Bronchus fibroblast of lung (primary cell): ENCODE results near the gene CHST14. TPM values are rescaled to one million over a fixed set of nuclear protein-coding genes. Genes with fewer than 3 reads are reported as not detected.

Experiments
- total RNA-seq: library from RNA; depleted of rRNA; stranded (reverse); fragments of >200 nt; gene quantifications from 2 replicates; pipeline ENCODE4 v1.2.3, GENCODE V29; 2015

Gene CHST14, protein sequence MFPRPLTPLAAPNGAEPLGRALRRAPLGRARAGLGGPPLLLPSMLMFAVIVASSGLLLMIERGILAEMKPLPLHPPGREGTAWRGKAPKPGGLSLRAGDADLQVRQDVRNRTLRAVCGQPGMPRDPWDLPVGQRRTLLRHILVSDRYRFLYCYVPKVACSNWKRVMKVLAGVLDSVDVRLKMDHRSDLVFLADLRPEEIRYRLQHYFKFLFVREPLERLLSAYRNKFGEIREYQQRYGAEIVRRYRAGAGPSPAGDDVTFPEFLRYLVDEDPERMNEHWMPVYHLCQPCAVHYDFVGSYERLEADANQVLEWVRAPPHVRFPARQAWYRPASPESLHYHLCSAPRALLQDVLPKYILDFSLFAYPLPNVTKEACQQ
- total RNA-seq: 17.1 and 19.0 TPM in 2 replicates

DNA sequence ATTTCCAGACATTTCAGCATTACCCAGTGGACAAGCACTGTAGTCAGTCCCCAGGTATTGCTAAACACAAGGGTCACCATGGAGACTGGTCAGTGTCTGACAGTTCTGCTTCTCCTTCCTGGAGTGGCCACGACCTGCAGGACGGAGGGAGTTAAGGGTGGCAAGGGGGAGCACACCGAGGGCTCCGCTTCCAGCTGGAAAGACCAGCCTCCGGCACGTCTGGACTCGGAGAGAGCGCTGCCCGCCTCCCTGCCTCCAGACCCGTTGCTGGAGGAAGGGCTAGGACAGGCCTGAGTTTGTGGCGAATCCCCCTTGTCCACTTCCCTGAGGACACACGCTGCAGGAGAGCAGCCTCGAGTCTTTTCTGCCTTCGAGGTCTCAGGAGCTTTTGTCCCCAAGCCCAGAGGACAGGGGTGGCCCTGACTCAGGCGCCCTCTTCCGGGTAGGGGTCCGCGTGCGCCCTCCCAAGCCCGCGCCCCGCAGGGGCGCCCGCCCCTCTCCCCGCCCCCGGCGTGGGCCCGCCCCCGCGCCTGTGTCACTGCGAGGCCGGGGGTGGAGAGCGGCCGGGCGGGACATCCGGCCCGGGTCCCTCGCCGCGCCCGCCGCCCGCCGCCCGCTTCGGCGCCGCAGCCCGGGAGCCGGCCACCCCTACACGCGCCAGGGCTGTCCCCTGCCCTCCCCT, at the start of gene CHST14:
Gene CHST14, plus strand, starts transcription at position 562 of the 682 bp plus-strand sequence. CDS start 230 bp downstream, outside the sequence.

DNA sequence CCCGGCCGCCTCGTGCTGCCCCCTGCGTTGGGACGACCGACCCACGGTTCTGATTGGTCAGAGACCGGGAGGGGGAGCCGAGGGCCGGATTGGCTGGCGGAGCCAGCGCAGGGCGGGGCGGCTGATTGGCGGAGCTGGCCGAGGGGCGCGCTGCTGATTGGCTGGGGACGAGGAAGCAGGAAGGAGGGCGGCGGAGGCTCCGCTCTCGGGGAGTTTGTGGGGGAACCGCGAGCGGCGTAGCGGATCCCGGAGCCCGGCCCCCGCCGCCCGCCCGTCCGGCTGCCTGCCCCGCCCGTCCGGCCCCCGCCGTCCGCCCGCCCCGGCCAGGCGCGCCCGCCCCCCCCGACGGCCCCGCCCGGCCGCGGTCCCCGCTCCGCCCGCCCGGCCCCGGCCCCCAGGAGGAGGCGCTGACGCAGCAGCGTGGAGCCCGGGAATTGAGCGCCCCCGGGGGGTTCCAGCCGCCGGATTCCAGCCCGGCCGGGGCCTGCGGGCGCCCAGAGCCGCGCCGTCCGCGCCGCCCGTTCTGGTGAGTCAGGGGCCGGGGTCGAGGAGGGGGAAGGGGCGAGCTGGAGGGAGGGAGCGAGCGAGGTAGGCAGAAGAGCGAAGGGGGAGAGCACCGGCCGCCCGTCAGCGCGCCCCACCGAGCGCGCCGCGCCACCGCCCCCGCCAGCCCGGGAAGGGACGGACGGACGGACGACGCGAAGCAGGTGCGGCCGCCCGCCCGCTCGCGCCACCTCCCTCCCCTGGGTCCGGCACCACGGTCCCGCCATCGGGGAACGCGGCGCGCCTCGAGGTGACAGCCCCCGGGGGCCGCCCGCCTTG, 29.8 kb upstream of the CHST14 start, which contains the start of gene BAHD1:
Gene BAHD1, plus strand, starts transcription at position 211 of the 822 bp plus-strand sequence. CDS start 17,512 bp downstream, outside the sequence.

Other genes with a start within 250 kb of the CHST14 start
- gene PAK6, start 231.9 kb upstream of the CHST14 start, total RNA-seq: 3.5 TPM in 1 of 2 replicates, not detected in the other
- gene ANKRD63, start 187.9 kb upstream of the CHST14 start, total RNA-seq: not detected in 2 replicates
- gene PLCB2, start 163.0 kb upstream of the CHST14 start, total RNA-seq: 0.74 and 2.2 TPM in 2 replicates
- 4.3 and 4.4 TPM in 2 replicates for gene INAFM2, start 147.3 kb upstream of the CHST14 start, total RNA-seq
- 2.1 and 4.2 TPM in 2 replicates for gene CCDC9B, start 130.0 kb upstream of the CHST14 start, total RNA-seq
- gene PHGR1, start 120.0 kb upstream of the CHST14 start, total RNA-seq: not detected in 2 replicates
- gene DISP2, start 112.8 kb upstream of the CHST14 start, total RNA-seq: 0.17 and 0.30 TPM in 2 replicates
- 77.2 and 82.8 TPM in 2 replicates for gene KNSTRN, start 88.3 kb upstream of the CHST14 start, total RNA-seq
- gene IVD, start 65.2 kb upstream of the CHST14 start, total RNA-seq: 37.0 and 42.4 TPM in 2 replicates
- 7.1 and 8.0 TPM in 2 replicates for gene BAHD1, start 30.0 kb upstream of the CHST14 start, total RNA-seq
- 18.1 and 20.5 TPM in 2 replicates for gene CCDC32, start 94.1 kb downstream of the CHST14 start, total RNA-seq
- gene RPUSD2, start 98.3 kb downstream of the CHST14 start, total RNA-seq: 10.9 and 13.2 TPM in 2 replicates
- gene KNL1, start 123.3 kb downstream of the CHST14 start, total RNA-seq: 15.5 and 21.4 TPM in 2 replicates
- 12.9 and 14.1 TPM in 2 replicates for gene RAD51, start 224.2 kb downstream of the CHST14 start, total RNA-seq